ENCODE data around the gene FCRL1. TPM values are rescaled to one million over a fixed set of nuclear protein-coding genes. Genes with fewer than 3 reads are reported as not detected.

The FCRL1 gene
- total RNA-seq = not detected

GRCh38 chr1:157819896-157820295, at the start of gene FCRL1:
Gene FCRL1 (minus strand): TSS chr1:157820120. CDS start chr1:157820037, 83 bp downstream.
- DNase-seq (ENCODE audit: low spot score) = no peak
- peaks cover 2% of the 10 kb centered on the region for H3K9me3 Mint-ChIP-seq
- peaks cover 15 to 30% of the 10 kb centered on the region in 2 donors for H3K27me3 Mint-ChIP-seq
- H3K4me1 Mint-ChIP-seq (ENCODE audit: low read depth in 2 of 2) = peaks cover 0 to 2% of the 10 kb centered on the region in 2 donors
- peaks cover 5% of the 10 kb centered on the region for H3K36me3 Mint-ChIP-seq
- H3K27ac Mint-ChIP-seq = no peak within 1 kb of the TSS
- no peak for ATAC-seq
- H3K4me3 Mint-ChIP-seq = no peak within 1 kb of the TSS

DNA sequence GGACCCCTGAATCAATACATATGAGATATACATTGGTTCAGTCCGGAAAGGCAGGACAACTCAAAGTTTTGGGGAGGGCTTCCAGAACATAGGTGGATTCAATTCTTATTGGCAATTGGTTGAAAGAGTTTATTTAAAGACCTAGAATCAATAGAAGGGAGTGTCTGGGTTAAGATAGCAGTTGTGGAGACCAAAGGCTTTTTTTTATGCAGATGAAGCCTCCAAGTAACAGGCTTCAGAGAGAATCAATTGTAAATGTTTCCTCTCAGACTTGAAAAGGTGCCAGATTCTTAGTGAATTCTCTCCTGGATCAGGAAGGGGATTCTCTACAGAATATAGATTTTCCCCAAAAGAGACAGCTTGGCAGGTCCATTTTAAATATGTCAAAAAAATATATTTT, 48.7 kb upstream of the FCRL1 start:
- Mint-ChIP-seq H3K36me3 (no peaks in the 10 kb centered on the region), H3K4me1 (ENCODE audit: low read depth in 2 of 2) (no peaks in the 10 kb centered on the region), H3K9me3 (no peaks in the 10 kb centered on the region), H3K4me3 (no peak overlapping the region), H3K27me3 (peaks cover 19 to 28% of the 10 kb centered on the region in 2 donors), H3K27ac (no peak overlapping the region)
- ATAC-seq = no peak
- DNase-seq (ENCODE audit: low spot score) = no peak

DNA sequence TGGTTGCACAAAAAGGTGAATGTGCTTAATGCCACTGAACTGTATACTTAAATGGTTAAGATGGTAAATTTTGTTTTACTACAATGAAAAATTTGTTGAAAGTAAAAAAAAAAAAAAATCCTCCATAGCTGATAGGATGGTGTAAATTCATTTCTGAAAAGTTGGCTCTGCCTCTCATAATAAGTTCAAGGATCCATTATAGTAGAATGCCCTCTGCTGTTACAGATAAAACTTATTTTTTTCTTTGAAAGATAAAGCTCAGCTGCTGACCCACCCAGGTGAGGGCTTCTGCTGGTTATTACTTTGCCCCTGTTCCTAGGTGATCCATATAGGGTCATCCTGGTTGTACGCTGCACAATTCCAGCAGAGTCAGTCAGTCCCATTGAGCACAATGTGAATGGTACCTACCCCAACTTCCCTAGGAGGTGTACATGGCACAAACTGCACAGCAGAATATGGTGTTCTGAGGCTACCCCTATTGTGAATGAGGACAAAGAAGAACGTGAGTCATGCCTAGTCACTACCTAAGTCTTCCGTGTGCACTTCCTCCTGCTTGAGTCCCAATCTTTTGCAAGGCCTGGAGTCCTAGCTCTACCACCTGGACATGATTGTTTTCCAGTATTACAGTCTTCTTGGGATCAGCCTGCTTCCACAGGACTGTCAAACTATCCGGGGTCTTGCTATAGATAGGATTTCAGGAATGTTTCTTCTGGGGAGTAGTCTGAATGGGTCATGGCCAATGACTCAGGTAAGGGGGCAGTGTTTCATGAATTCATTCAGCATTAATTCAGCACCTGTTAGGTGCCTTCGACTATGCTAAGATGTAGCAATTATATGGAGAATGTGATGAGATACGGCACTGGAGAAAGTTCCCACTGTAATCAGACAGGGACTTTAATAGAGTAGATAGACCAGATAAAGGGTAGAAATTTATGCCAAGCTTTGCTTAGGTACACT, 42.5 kb upstream of the FCRL1 start:
- no peaks in the 10 kb centered on the region for H3K36me3 Mint-ChIP-seq
- no peak overlapping the region for H3K4me3 Mint-ChIP-seq
- DNase-seq (ENCODE audit: low spot score) = no peak
- ATAC-seq = no peak
- H3K27ac Mint-ChIP-seq = no peak overlapping the region
- H3K4me1 Mint-ChIP-seq (ENCODE audit: low read depth in 2 of 2) = no peaks in the 10 kb centered on the region
- H3K27me3 Mint-ChIP-seq = peaks cover 7 to 20% of the 10 kb centered on the region in 2 donors
- H3K9me3 Mint-ChIP-seq = no peaks in the 10 kb centered on the region

GRCh38 chr1:157856538-157856937, 36.6 kb upstream of the FCRL1 start:
- H3K27ac Mint-ChIP-seq = no peak overlapping the region
- DNase-seq (ENCODE audit: low spot score) (no peak), ATAC-seq (no peak)
- no peaks in the 10 kb centered on the region for H3K36me3 Mint-ChIP-seq
- H3K27me3 Mint-ChIP-seq = no peaks in the 10 kb centered on the region
- H3K4me1 Mint-ChIP-seq (ENCODE audit: low read depth in 2 of 2) = no peaks in the 10 kb centered on the region
- no peak overlapping the region for H3K4me3 Mint-ChIP-seq
- H3K9me3 Mint-ChIP-seq = no peaks in the 10 kb centered on the region

- H3K27ac Mint-ChIP-seq = no peak overlapping the region
- H3K9me3 Mint-ChIP-seq = no peaks in the 10 kb centered on the region
- H3K27me3 Mint-ChIP-seq = no peaks in the 10 kb centered on the region
- ATAC-seq = no peak
- no peak for DNase-seq (ENCODE audit: low spot score)
- H3K4me1 Mint-ChIP-seq (ENCODE audit: low read depth in 2 of 2) = peaks cover 0 to 3% of the 10 kb centered on the region in 2 donors
- H3K4me3 Mint-ChIP-seq = no peak overlapping the region
- no peaks in the 10 kb centered on the region for H3K36me3 Mint-ChIP-seq
These were observed 32.6 kb upstream of the FCRL1 start for GRCh38 chr1:157852476-157852875.

- ATAC-seq (no peak), DNase-seq (ENCODE audit: low spot score) (no peak)
- H3K4me3 Mint-ChIP-seq = no peak overlapping the region
- H3K9me3 Mint-ChIP-seq = no peaks in the 10 kb centered on the region
- peaks cover 1 to 3% of the 10 kb centered on the region in 2 donors for H3K4me1 Mint-ChIP-seq (ENCODE audit: low read depth in 2 of 2)
- H3K27me3 Mint-ChIP-seq = peaks cover 0 to 2% of the 10 kb centered on the region in 2 donors
- H3K27ac Mint-ChIP-seq = no peak overlapping the region
- no peaks in the 10 kb centered on the region for H3K36me3 Mint-ChIP-seq
These were observed 29.4 kb upstream of the FCRL1 start for GRCh38 chr1:157849229-157849875.

GRCh38 chr1:157844089-157844830, 24.3 kb upstream of the FCRL1 start:
- no peaks in the 10 kb centered on the region for H3K36me3 Mint-ChIP-seq
- no peak overlapping the region for H3K27ac Mint-ChIP-seq
- DNase-seq (ENCODE audit: low spot score) = no peak
- peaks cover 6 to 15% of the 10 kb centered on the region in 2 donors for H3K4me1 Mint-ChIP-seq (ENCODE audit: low read depth in 2 of 2)
- ATAC-seq = no peak
- no peaks in the 10 kb centered on the region for H3K9me3 Mint-ChIP-seq
- no peak overlapping the region for H3K4me3 Mint-ChIP-seq
- peaks cover 3 to 15% of the 10 kb centered on the region in 2 donors for H3K27me3 Mint-ChIP-seq

DNA sequence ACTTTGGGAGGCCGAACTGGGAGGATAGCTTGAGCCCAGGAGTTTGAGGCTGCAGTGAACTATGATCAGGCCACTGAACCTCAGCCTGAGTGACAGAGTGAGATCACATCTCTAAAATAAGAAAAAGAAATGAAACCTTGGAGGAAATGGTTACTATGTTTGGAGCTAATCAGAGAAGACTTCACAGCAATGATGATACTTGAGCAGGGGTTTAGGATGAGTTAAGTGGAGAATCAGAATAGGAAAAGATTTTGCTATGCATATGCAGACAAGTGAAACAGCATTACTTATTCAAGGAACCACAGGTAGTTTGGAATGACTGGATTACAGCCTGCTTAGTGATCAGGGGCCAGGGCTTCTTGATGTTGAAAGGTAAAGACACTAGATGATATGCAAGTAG, 23.0 kb upstream of the FCRL1 start:
- no peak overlapping the region for H3K4me3 Mint-ChIP-seq
- no peak overlapping the region for H3K27ac Mint-ChIP-seq
- H3K27me3 Mint-ChIP-seq = peaks cover 3 to 15% of the 10 kb centered on the region in 2 donors
- H3K4me1 Mint-ChIP-seq (ENCODE audit: low read depth in 2 of 2) = peaks cover 3 to 15% of the 10 kb centered on the region in 2 donors
- ATAC-seq (peak in 1 of 2 donors; percentile 58), DNase-seq (ENCODE audit: low spot score) (no peak)
- H3K36me3 Mint-ChIP-seq = no peaks in the 10 kb centered on the region
- no peaks in the 10 kb centered on the region for H3K9me3 Mint-ChIP-seq

GRCh38 chr1:157841708-157842107, 21.8 kb upstream of the FCRL1 start, which contains the start of gene CD5L:
Gene CD5L (minus strand): TSS chr1:157841808. CDS start chr1:157841701, 107 bp downstream.
- no peak within 1 kb of the TSS for H3K27ac Mint-ChIP-seq
- H3K27me3 Mint-ChIP-seq = peaks cover 3 to 15% of the 10 kb centered on the region in 2 donors
- no peaks in the 10 kb centered on the region for H3K36me3 Mint-ChIP-seq
- H3K4me1 Mint-ChIP-seq (ENCODE audit: low read depth in 2 of 2) = peaks cover 3 to 15% of the 10 kb centered on the region in 2 donors
- H3K9me3 Mint-ChIP-seq = no peaks in the 10 kb centered on the region
- ATAC-seq = no peak
- DNase-seq (ENCODE audit: low spot score) = no peak
- no peak within 1 kb of the TSS for H3K4me3 Mint-ChIP-seq

- Mint-ChIP-seq H3K27me3 (peaks cover 0 to 9% of the 10 kb centered on the region in 2 donors), H3K36me3 (no peaks in the 10 kb centered on the region), H3K9me3 (no peaks in the 10 kb centered on the region), H3K4me1 (ENCODE audit: low read depth in 2 of 2) (peaks cover 0 to 9% of the 10 kb centered on the region in 2 donors), H3K4me3 (no peak overlapping the region), H3K27ac (no peak overlapping the region)
- no peak for ATAC-seq
- DNase-seq (ENCODE audit: low spot score) = no peak
These were observed 19.0 kb upstream of the FCRL1 start for GRCh38 chr1:157838966-157839365.

- ATAC-seq (no peak), DNase-seq (ENCODE audit: low spot score) (no peak)
- peaks cover 0 to 18% of the 10 kb centered on the region in 2 donors for H3K4me1 Mint-ChIP-seq (ENCODE audit: low read depth in 2 of 2)
- H3K36me3 Mint-ChIP-seq = no peaks in the 10 kb centered on the region
- H3K4me3 Mint-ChIP-seq = no peak overlapping the region
- no peaks in the 10 kb centered on the region for H3K27me3 Mint-ChIP-seq
- no peaks in the 10 kb centered on the region for H3K9me3 Mint-ChIP-seq
- no peak overlapping the region for H3K27ac Mint-ChIP-seq
These were observed 14.5 kb upstream of the FCRL1 start for GRCh38 chr1:157834430-157834829.

GRCh38 chr1:157833145-157833544, 13.2 kb upstream of the FCRL1 start:
- DNase-seq (ENCODE audit: low spot score) = no peak
- no peaks in the 10 kb centered on the region for H3K9me3 Mint-ChIP-seq
- H3K4me3 Mint-ChIP-seq = no peak overlapping the region
- peaks cover 0 to 4% of the 10 kb centered on the region in 2 donors for H3K27me3 Mint-ChIP-seq
- no peaks in the 10 kb centered on the region for H3K36me3 Mint-ChIP-seq
- ATAC-seq = no peak
- H3K27ac Mint-ChIP-seq = no peak overlapping the region
- peaks cover 0 to 18% of the 10 kb centered on the region in 2 donors for H3K4me1 Mint-ChIP-seq (ENCODE audit: low read depth in 2 of 2)

- H3K27ac Mint-ChIP-seq = no peak overlapping the region
- ATAC-seq (peak; percentile 66 to 70), DNase-seq (ENCODE audit: low spot score) (no peak)
- H3K9me3 Mint-ChIP-seq = no peaks in the 10 kb centered on the region
- peaks cover 0 to 18% of the 10 kb centered on the region in 2 donors for H3K4me1 Mint-ChIP-seq (ENCODE audit: low read depth in 2 of 2)
- no peak overlapping the region for H3K4me3 Mint-ChIP-seq
- H3K36me3 Mint-ChIP-seq = no peaks in the 10 kb centered on the region
- peaks cover 0 to 4% of the 10 kb centered on the region in 2 donors for H3K27me3 Mint-ChIP-seq
These were observed 12.2 kb upstream of the FCRL1 start for GRCh38 chr1:157831968-157832626.

Measured in natural killer cell treated with Interleukin-12 subunit alpha and Interleukin-12 subunit beta and Interleukin-15 and Interleukin-18, amount 100 ng/mL, for 72 hours (primary cell).